AG09319 (cell line): Measurements from ENCODE around the gene MED23.
A peak's percentile ranks its signal among the peaks of the same experiment; 100 is the strongest.

Source experiments
- DNase-seq: peaks from one replicate; pipeline ENCODE4 v3.0.0-alpha.2; 2010; ENCODE audit warnings: low read depth; ENCODE audit errors: extremely low read depth
- CTCF ChIP-seq: IDR thresholded peaks from 2 replicates; pipeline ENCODE4 v1.5.1; 2011; ENCODE audit warnings: low read depth, mild to moderate bottlenecking, inconsistent platforms, low read length, moderate library complexity

MED23 gene

GRCh38 chr6:131558922-131559321 is 69.1 kb downstream of the MED23 start:
- no peak for TF ChIP-seq CTCF
- DNase-seq = no peak

GRCh38 chr6:131555992-131556391 is 72.0 kb downstream of the MED23 start:
- no peak for TF ChIP-seq CTCF
- DNase-seq = peak; percentile 2

- DNase-seq = no peak
- no peak for TF ChIP-seq CTCF
Observed at GRCh38 chr6:131552572-131552971, 75.5 kb downstream of the MED23 start.

GRCh38 chr6:131551902-131552301 is 76.1 kb downstream of the MED23 start:
- DNase-seq = no peak
- no peak for TF ChIP-seq CTCF

GRCh38 chr6:131549811-131550210 is 78.2 kb downstream of the MED23 start:
- no peak for TF ChIP-seq CTCF
- DNase-seq = no peak

GRCh38 chr6:131548441-131548840 is 79.6 kb downstream of the MED23 start:
- DNase-seq = no peak
- TF ChIP-seq CTCF = no peak

- no peak for TF ChIP-seq CTCF
- no peak for DNase-seq
Observed at GRCh38 chr6:131547488-131547887, 80.6 kb downstream of the MED23 start.
